ENCODE measurements around the gene CCDC167. TPM values are rescaled to one million over a fixed set of nuclear protein-coding genes. Genes with fewer than 3 reads are reported as not detected.

The CCDC167 gene
- total RNA-seq, 1 experiment from 2014 or later = 31.5 TPM

DNA sequence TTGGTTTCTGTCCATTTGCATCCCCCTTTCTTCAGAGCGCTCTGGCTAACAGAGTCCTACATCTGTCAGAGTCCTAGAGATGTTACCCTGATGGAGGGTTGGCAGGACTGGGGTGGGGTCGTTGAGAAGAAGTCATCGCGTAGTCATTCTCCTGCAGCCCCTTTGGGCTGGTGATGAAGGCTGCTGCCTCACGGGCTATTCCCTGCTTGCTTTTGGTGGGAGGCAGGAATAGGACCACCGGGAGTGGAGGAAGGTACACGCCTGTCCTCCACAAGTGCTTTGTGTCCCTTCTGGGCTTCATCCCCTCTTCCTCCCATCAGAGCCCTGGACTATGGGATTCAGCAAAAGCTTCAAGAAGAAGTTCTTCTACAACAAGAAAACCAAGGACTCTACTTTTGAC lies 20.9 kb downstream of the CCDC167 start:
- Histone ChIP-seq H3K9me3 (ENCODE audit: low read depth, low read length, poor library complexity, severe bottlenecking) (no peaks in the 10 kb centered on the region), H3K27ac (ENCODE audit: low read depth, low read length, poor library complexity, severe bottlenecking) (no peak overlapping the region), H3K36me3 (ENCODE audit: insufficient read depth, low read length, poor library complexity, severe bottlenecking) (peaks cover 12% of the 10 kb centered on the region), H3K4me1 (ENCODE audit: insufficient read depth, low read length, poor library complexity, severe bottlenecking) (no peaks in the 10 kb centered on the region), H3K4me3 (ENCODE audit: low read depth, low read length, poor library complexity, severe bottlenecking) (no peak overlapping the region), H3K27me3 (replicated peaks; ENCODE audit: insufficient read depth, low read depth, low read length, poor library complexity) (no peaks in the 10 kb centered on the region)
- no peak for DNase-seq (ENCODE audit: low spot score)
- TF ChIP-seq CTCF (conservative IDR thresholded peaks at IDR 0.05; ENCODE audit: low read depth, low read length) = no peak
- TF ChIP-seq EZH2 (IDR thresholded peaks at IDR 0.05; ENCODE audit: borderline replicate concordance, low read depth, low read length, poor library complexity, severe bottlenecking) = no peak
- intact Hi-C loops (cut with micrococcal nuclease; ENCODE audit: unreplicated experiment) = no loop called here
- no TSS peak for BruUV-seq (replicated peaks)
- ChIA-PET POLR2A (ENCODE audit: low non-redundant PET) (no interaction called here), CTCF (no interaction called here)

DNA sequence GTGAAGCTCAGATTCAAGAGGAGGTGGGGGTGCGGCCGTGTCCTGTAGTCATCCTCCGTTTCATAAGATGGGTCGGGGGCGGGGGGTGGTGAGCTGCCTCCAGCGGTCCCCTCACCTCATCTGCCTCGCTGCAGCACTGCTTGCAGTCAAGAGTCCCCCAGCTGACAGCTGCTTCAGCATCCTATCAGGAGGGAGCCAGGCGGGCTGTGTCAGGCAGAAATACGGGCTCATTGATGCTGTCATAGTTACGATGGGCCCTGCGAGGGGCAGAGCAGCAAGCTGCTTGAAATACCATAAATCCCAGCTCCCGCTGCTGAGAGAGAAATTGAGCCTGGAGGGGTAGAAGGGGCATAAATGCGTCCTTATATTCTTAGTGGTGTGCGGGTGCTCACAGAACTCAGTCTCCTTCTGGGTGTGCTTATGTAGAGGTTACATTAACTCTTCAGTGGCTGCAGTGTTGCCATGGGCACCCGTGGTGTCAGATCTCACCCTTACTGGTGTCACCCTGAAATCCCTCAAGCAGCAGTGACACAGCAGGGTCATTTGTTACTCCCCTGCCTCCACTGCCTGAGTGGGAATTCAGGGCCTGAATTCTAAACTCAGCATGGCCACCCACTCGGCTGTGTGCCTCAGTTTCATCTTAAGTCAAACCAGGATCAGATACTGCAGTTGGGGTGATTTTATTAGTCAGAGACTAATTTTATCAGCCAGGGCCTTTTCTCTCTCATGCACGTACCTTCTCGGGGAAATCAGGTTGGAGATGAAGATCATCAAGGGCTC lies 21.8 kb downstream of the CCDC167 start:
- no peak overlapping the region for H3K27ac ChIP-seq (ENCODE audit: low read depth, low read length, poor library complexity, severe bottlenecking)
- no peaks in the 10 kb centered on the region for H3K4me1 ChIP-seq (ENCODE audit: insufficient read depth, low read length, poor library complexity, severe bottlenecking)
- no peak for DNase-seq (ENCODE audit: low spot score)
- peaks cover 15% of the 10 kb centered on the region for H3K36me3 ChIP-seq (ENCODE audit: insufficient read depth, low read length, poor library complexity, severe bottlenecking)
- H3K27me3 ChIP-seq (replicated peaks; ENCODE audit: insufficient read depth, low read depth, low read length, poor library complexity) = no peaks in the 10 kb centered on the region
- H3K9me3 ChIP-seq (ENCODE audit: low read depth, low read length, poor library complexity, severe bottlenecking) = no peaks in the 10 kb centered on the region
- CTCF ChIA-PET = no interaction called here
- POLR2A ChIA-PET (ENCODE audit: low non-redundant PET) = no interaction called here
- no TSS peak for BruUV-seq (replicated peaks)
- intact Hi-C loops (cut with micrococcal nuclease; ENCODE audit: unreplicated experiment) = no loop called here
- H3K4me3 ChIP-seq (ENCODE audit: low read depth, low read length, poor library complexity, severe bottlenecking) = no peak overlapping the region
- TF ChIP-seq EZH2 (IDR thresholded peaks at IDR 0.05; ENCODE audit: borderline replicate concordance, low read depth, low read length, poor library complexity, severe bottlenecking) (no peak), CTCF (conservative IDR thresholded peaks at IDR 0.05; ENCODE audit: low read depth, low read length) (no peak)

DNA sequence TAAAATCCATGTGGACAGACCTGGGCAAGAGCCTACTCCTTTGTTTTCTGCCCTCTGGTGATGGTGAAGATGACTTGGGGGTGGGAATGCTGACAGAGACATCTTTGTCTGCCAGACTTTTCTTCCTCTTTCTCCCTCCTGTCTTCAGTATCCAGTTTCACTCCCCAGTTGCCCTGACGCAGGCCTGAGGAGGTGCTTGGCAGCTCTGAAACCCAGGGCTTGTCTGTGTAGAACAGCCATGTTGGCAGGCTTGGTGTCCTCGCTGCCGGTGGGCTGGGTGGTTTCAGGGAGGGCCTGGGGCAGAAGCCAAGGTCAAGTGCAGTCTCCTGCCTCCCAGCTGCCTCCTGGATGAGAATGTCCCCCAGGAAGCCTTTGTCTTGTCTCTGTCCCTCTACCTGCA lies 22.5 kb downstream of the CCDC167 start:
- POLR2A ChIA-PET (ENCODE audit: low non-redundant PET) = interaction anchor here (0.5 kb wide), 1 partner anchor 1694 kb away, joined by 3 read pairs; no protein-coding TSS in a partner anchor
- no peak for TF ChIP-seq CTCF (conservative IDR thresholded peaks at IDR 0.05; ENCODE audit: low read depth, low read length)
- no peak for TF ChIP-seq EZH2 (IDR thresholded peaks at IDR 0.05; ENCODE audit: borderline replicate concordance, low read depth, low read length, poor library complexity, severe bottlenecking)
- H3K4me3 ChIP-seq (ENCODE audit: low read depth, low read length, poor library complexity, severe bottlenecking) = no peak overlapping the region
- intact Hi-C loops (cut with micrococcal nuclease; ENCODE audit: unreplicated experiment) = no loop called here
- H3K4me1 ChIP-seq (ENCODE audit: insufficient read depth, low read length, poor library complexity, severe bottlenecking) = no peaks in the 10 kb centered on the region
- CTCF ChIA-PET = no interaction called here
- DNase-seq (ENCODE audit: low spot score) = no peak
- no peaks in the 10 kb centered on the region for H3K27me3 ChIP-seq (replicated peaks; ENCODE audit: insufficient read depth, low read depth, low read length, poor library complexity)
- no TSS peak for BruUV-seq (replicated peaks)
- H3K9me3 ChIP-seq (ENCODE audit: low read depth, low read length, poor library complexity, severe bottlenecking) = no peaks in the 10 kb centered on the region
- no peak overlapping the region for H3K27ac ChIP-seq (ENCODE audit: low read depth, low read length, poor library complexity, severe bottlenecking)
- H3K36me3 ChIP-seq (ENCODE audit: insufficient read depth, low read length, poor library complexity, severe bottlenecking) = peaks cover 19% of the 10 kb centered on the region

Measured in A673 (cell line).